H1 (cell line): ENCODE measurements around the gene SLC26A4. TPM values are rescaled to one million over a fixed set of nuclear protein-coding genes. Genes with fewer than 3 reads are reported as not detected.

ENCODE experiments used
- CTCF ChIA-PET: fragments of 300-600 bp; sonication (Branson Sonifier 250); formaldehyde crosslinking; loops from one replicate; lab custom pipeline; 2021; ENCODE audit not compliant: partially characterized antibody; lab: Charles Lee
- POLR2A ChIA-PET: fragments of 300-600 bp; sonication (Branson Sonifier 250); formaldehyde crosslinking; loops from one replicate; lab custom pipeline; 2021; ENCODE audit warnings: inconsistent platforms; ENCODE audit not compliant: partially characterized antibody; lab: Charles Lee
- DNase-seq, 2 experiments: peaks; one replicate each; pipeline versions ENCODE4 v3.0.0 to v3.0.0-alpha.2; 2010 to 2022; ENCODE audit warnings: low spot score in 2 of 2, low read depth in 1 of 2, mixed read lengths in 1 of 2
- FAIRE-seq: peaks from 2 replicates; lab custom pipeline; 2011; peaks lifted over from hg19 to GRCh38; lab: Jason Lieb, UNC
- H2AFZ ChIP-seq: 2 replicates; pipeline ENCODE4 v1.8.1; 2012; ENCODE audit warnings: low read length, inconsistent platforms
- H2AK5ac ChIP-seq: 2 replicates; pipeline ENCODE4 v1.6.1; 2013; ENCODE audit warnings: low read depth, low read length
- H2BK120ac ChIP-seq: replicated peaks from 2 replicates; pipeline ENCODE3; 2013; ENCODE audit warnings: low read depth, low read length, inconsistent platforms
- H2BK12ac ChIP-seq: 2 replicates; pipeline ENCODE4 v1.6.1; 2013; ENCODE audit warnings: low read depth, low read length
- H2BK15ac ChIP-seq: 2 replicates; pipeline ENCODE4 v1.6.1; 2013; ENCODE audit warnings: low read length
- H2BK20ac ChIP-seq: 2 replicates; pipeline ENCODE4 v1.6.1; 2013; ENCODE audit warnings: low read length
- H2BK5ac ChIP-seq: 2 replicates; pipeline ENCODE4 v1.6.1; 2013; ENCODE audit warnings: low read depth, low read length
- H3K14ac ChIP-seq: 2 replicates; pipeline ENCODE4 v1.6.1; 2013; ENCODE audit warnings: inconsistent platforms; ENCODE audit not compliant: insufficient read length
- H3K18ac ChIP-seq: 2 replicates; pipeline ENCODE4 v1.6.1; 2013; ENCODE audit warnings: low read length; ENCODE audit errors: extremely low read depth
- H3K23ac ChIP-seq: 2 replicates; pipeline ENCODE4 v1.6.1; 2013; ENCODE audit warnings: inconsistent platforms; ENCODE audit not compliant: insufficient read length
- H3K23me2 ChIP-seq: 2 replicates; pipeline ENCODE4 v1.6.1; 2013; ENCODE audit warnings: low read depth, low read length
- H3K27ac ChIP-seq: 2 replicates; pipeline ENCODE4 v1.6.1; 2011; ENCODE audit warnings: low read depth, low read length, inconsistent platforms
- H3K27me3 ChIP-seq, 4 experiments: replicated peaks in 1 of 4; 1 replicate in 1 of 4; 2 replicates in 3 of 4; pipeline versions ENCODE4 v1.6.1 to v1.8.1; 2011 to 2013; ENCODE audit warnings: low read length in 3 of 4, mild to moderate bottlenecking in 3 of 4, inconsistent platforms in 2 of 4, mixed read lengths in 2 of 4, moderate library complexity in 1 of 4; ENCODE audit not compliant: control insufficient read depth in 3 of 4, insufficient read depth in 3 of 4; ENCODE audit errors: extremely low read depth in 1 of 4
- H3K36me3 ChIP-seq, 4 experiments: 2 replicates each; pipeline versions ENCODE4 v1.6.1 to v1.8.1; 2011 to 2013; ENCODE audit warnings: mild to moderate bottlenecking in 4 of 4, low read length in 3 of 4, moderate library complexity in 2 of 4, control low read depth in 1 of 4, inconsistent platforms in 1 of 4; ENCODE audit not compliant: insufficient read depth in 4 of 4, control insufficient read depth in 2 of 4
- H3K4ac ChIP-seq: replicated peaks from 2 replicates; pipeline ENCODE3; 2013; ENCODE audit warnings: low read length, low read depth, mixed read lengths, inconsistent platforms; ENCODE audit not compliant: insufficient read length
- H3K4me1 ChIP-seq, 4 experiments: replicated peaks in 1 of 4; 1 replicate in 1 of 4; 2 replicates in 3 of 4; pipeline versions ENCODE4 v1.6.1 to v1.8.1; 2011 to 2013; ENCODE audit warnings: low read length in 3 of 4, inconsistent platforms in 2 of 4, mixed read lengths in 1 of 4; ENCODE audit not compliant: insufficient read depth in 4 of 4, control insufficient read depth in 3 of 4
- H3K4me2 ChIP-seq, 2 experiments: 2 replicates each; pipeline versions ENCODE4 v1.6.1 to v1.8.1; 2011 to 2013; ENCODE audit warnings: low read depth in 2 of 2, low read length in 2 of 2, control low read depth in 1 of 2, inconsistent platforms in 1 of 2, mild to moderate bottlenecking in 1 of 2; ENCODE audit not compliant: insufficient read depth in 1 of 2
- H3K4me3 ChIP-seq, 4 experiments: fragments of 200-600, 300-600 bp in 1 of 4; sonication (generic), shearing (Covaris generic), sonication (Bioruptor Twin) in 1 of 4; 2 replicates each; pipeline versions ENCODE4 v1.5.1 to v1.8.1; 2011 to 2016; ENCODE audit warnings: low read length in 4 of 4, low read depth in 3 of 4, control low read depth in 2 of 4, inconsistent platforms in 2 of 4, mild to moderate bottlenecking in 2 of 4, mixed read lengths in 1 of 4, moderate library complexity in 1 of 4; ENCODE audit not compliant: insufficient read depth in 2 of 4; ENCODE audit errors: extremely low read depth in 1 of 4
- H3K56ac ChIP-seq: replicated peaks from 2 replicates; pipeline ENCODE3; 2013; ENCODE audit warnings: low read depth, mild to moderate bottlenecking, mixed read lengths, low read length, inconsistent platforms; ENCODE audit not compliant: insufficient read length
- H3K79me1 ChIP-seq: 2 replicates; pipeline ENCODE4 v1.6.1; 2013; ENCODE audit warnings: low read depth, low read length, control low read depth
- H3K79me2 ChIP-seq, 2 experiments: 2 replicates each; pipeline versions ENCODE4 v1.6.1 to v1.8.1; 2012 to 2013; ENCODE audit warnings: low read length in 2 of 2, mild to moderate bottlenecking in 2 of 2, inconsistent platforms in 1 of 2; ENCODE audit not compliant: insufficient read depth in 2 of 2, control insufficient read depth in 1 of 2
- H3K9ac ChIP-seq, 4 experiments: replicated peaks in 1 of 4; 1 replicate in 1 of 4; 2 replicates in 3 of 4; pipeline versions ENCODE4 v1.6.1 to v1.8.1; 2011 to 2013; ENCODE audit warnings: low read depth in 3 of 4, low read length in 3 of 4, control low read depth in 2 of 4, mild to moderate bottlenecking in 2 of 4, moderate library complexity in 2 of 4, inconsistent platforms in 1 of 4; ENCODE audit errors: extremely low read depth in 1 of 4
- H3K9me3 ChIP-seq, 2 experiments: 2 replicates each; pipeline versions ENCODE4 v1.6.1 to v1.8.1; 2012 to 2013; ENCODE audit warnings: mild to moderate bottlenecking in 2 of 2, moderate library complexity in 2 of 2, control low read depth in 1 of 2, inconsistent platforms in 1 of 2, low read depth in 1 of 2, low read length in 1 of 2, mixed read lengths in 1 of 2; ENCODE audit not compliant: insufficient read depth in 2 of 2
- H4K20me1 ChIP-seq, 2 experiments: replicated peaks in 1 of 2; 2 replicates each; pipeline versions ENCODE3 to v1.8.1; 2011 to 2013; ENCODE audit warnings: inconsistent platforms in 2 of 2, low read length in 2 of 2, mild to moderate bottlenecking in 1 of 2; ENCODE audit not compliant: insufficient read depth in 2 of 2, control insufficient read depth in 1 of 2
- H4K5ac ChIP-seq: 2 replicates; pipeline ENCODE4 v1.6.1; 2013; ENCODE audit warnings: low read length, low read depth, mixed read lengths, inconsistent platforms; ENCODE audit not compliant: insufficient read length
- H4K8ac ChIP-seq: 2 replicates; pipeline ENCODE4 v1.8.0; 2013; ENCODE audit warnings: mild to moderate bottlenecking, moderate library complexity, low read length, inconsistent platforms; ENCODE audit not compliant: insufficient read depth; ENCODE audit errors: extremely low read depth
- H4K91ac ChIP-seq: replicated peaks from 2 replicates; pipeline ENCODE3; 2013; ENCODE audit warnings: low read length, mixed read lengths, inconsistent platforms; ENCODE audit not compliant: insufficient read length
- BRCA1 ChIP-seq: IDR thresholded peaks from 2 replicates; pipeline ENCODE4 v1.6.1; 2012; ENCODE audit warnings: low read depth, low read length, improper control_type of control experiment
- CEBPB ChIP-seq: IDR thresholded peaks from 2 replicates; pipeline ENCODE4 v1.6.1; 2012; ENCODE audit warnings: low read depth, low read length
- CHD2 ChIP-seq: IDR thresholded peaks from 2 replicates; pipeline ENCODE4 v1.6.1; 2012; ENCODE audit warnings: low read length, improper control_type of control experiment
- CTBP2 ChIP-seq: IDR thresholded peaks from 2 replicates; pipeline ENCODE4 v1.7.0; 2011; ENCODE audit warnings: borderline replicate concordance, mild to moderate bottlenecking, moderate library complexity, mixed read lengths, low read length; ENCODE audit not compliant: insufficient read depth, insufficient read length
- EGR1 ChIP-seq: IDR thresholded peaks from 2 replicates; pipeline ENCODE4 v1.6.1; 2011; ENCODE audit warnings: low read depth, low read length, borderline replicate concordance
- JUN ChIP-seq: IDR thresholded peaks from 2 replicates; pipeline ENCODE4 v1.6.1; 2011; ENCODE audit warnings: low read depth, mild to moderate bottlenecking, improper control_type of control experiment, low read length
- KDM4A ChIP-seq: IDR thresholded peaks from one replicate; pipeline ENCODE4 v1.7.1; 2012; ENCODE audit warnings: low read depth, mild to moderate bottlenecking, moderate library complexity, low read length, inconsistent platforms; ENCODE audit not compliant: severe bottlenecking
- PHF8 ChIP-seq: fragments of 200-600 bp; sonication (generic); conservative IDR thresholded peaks from 2 replicates; pipeline ENCODE4 v1.7.1; 2012; ENCODE audit warnings: low read depth, mild to moderate bottlenecking, inconsistent platforms, low read length, moderate library complexity
- POLR2AphosphoS5 ChIP-seq: IDR thresholded peaks from 2 replicates; pipeline ENCODE4 v1.6.1; 2011; ENCODE audit warnings: low read depth, low read length
- SP4 ChIP-seq: IDR thresholded peaks from 2 replicates; pipeline ENCODE4 v1.6.1; 2012; ENCODE audit warnings: low read length, inconsistent platforms
- SUZ12 ChIP-seq: fragments of 200-600 bp; sonication (generic); IDR thresholded peaks from 2 replicates; pipeline ENCODE4 v1.6.1; 2012; ENCODE audit warnings: mild to moderate bottlenecking, inconsistent platforms, low read length, moderate library complexity, mixed read lengths
- TAF7 ChIP-seq: optimal IDR thresholded peaks from 2 replicates; pipeline ENCODE3; 2011; ENCODE audit warnings: low read depth, mild to moderate bottlenecking, inconsistent platforms, low read length, moderate library complexity, borderline replicate concordance
- WGBS, 2 experiments: shearing (Covaris generic) in 1 of 2; methylation state at CpG; one replicate each; pipeline versions ENCODE4 v1.1.6 to v1.1.7; 2013 to 2015; ENCODE audit warnings: low lambda C conversion rate in 2 of 2, mixed read lengths in 2 of 2, inconsistent platforms in 1 of 2, low coverage in 1 of 2, missing lambda C conversion rate in 1 of 2; ENCODE audit not compliant: insufficient replicate concordance in 2 of 2, insufficient coverage in 1 of 2, insufficient read length in 1 of 2; ENCODE audit errors: extremely low coverage in 1 of 2, missing lambda C conversion rate in 1 of 2; 5-methylcytosine and 5-hydroxymethylcytosine counted together
- polyA plus RNA-seq, 7 experiments: library from polyadenylated mRNA; depleted of rRNA in 3 of 7; stranded (reverse) in 5 of 7; unstranded in 2 of 7; fragments of >200 nt in 5 of 7; fragments of 200-250 nt in 2 of 7; gene quantifications; 1 replicate in 5 of 7; 2 replicates in 1 of 7; 4 replicates in 1 of 7; pipeline versions ENCODE4 v1.2.1 to v1.2.3, GENCODE V29; 2011 to 2013; ENCODE audit warnings: missing spikeins in 2 of 7, mixed read lengths in 2 of 7
- total RNA-seq: library from RNA; stranded (reverse); fragmentation: NEBNext Ultra II Directional; extraction: Animal tissue kit (Norgen Biotek cat#: 25700); gene quantifications from 2 replicates; pipeline ENCODE4 v1.2.1, GENCODE V29; 2021
- TF ChIP-seq, protein P1 (sequence below): IDR thresholded peaks from 2 replicates; pipeline ENCODE4 v1.6.1; 2012; ENCODE audit warnings: inconsistent platforms

SLC26A4 gene
- total and polyA plus RNA-seq, 2 of the 8 experiments (the other 6 are each of a cell fraction or from before 2014, with no cell fraction given), result 0.11 to 0.35 TPM

DNA sequence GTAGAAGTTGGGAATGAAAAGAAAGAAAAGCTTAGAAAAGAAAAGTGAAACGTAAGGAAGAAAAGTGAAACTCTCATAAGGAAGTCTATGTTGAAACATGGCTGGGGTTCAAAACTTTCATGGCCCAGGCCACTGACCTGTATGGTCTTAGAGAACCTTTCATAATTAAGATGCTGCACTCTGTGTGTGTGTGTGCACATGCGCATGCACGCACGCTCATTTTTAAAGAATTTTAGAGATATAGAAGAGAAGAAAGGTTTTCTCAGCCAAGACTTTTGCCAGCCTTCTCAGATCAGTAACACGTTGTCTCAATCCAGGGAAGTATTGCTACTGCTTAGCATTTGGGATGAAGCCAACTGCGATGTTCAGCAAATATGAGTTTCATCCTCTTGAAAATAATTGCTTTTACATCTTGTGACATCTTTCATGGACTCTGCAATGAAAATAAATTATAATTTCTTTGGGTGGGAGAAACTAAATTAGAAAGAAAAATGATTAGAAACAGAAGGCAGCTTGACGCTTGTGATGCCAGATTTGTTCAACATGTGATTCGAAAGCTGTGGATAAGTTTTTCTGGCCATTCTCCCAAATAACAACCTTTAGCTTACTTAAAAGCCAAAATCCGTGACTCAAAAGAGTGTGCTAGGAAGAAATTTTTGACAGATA, 16.2 kb upstream of the SLC26A4 start:
- POLR2A ChIA-PET, result interaction anchor here (1.2 kb wide), 1 partner anchor 80 kb away, joined by 3 read pairs; no protein-coding TSS in a partner anchor

More for the DNA sequence above, 16.2 kb upstream of the SLC26A4 start:
- H2AFZ ChIP-seq, result no peak overlapping the region
- H3K4ac ChIP-seq, result no peak overlapping the region
- no peak overlapping the region for H3K4me3 ChIP-seq
- no peak overlapping the region for H2BK120ac ChIP-seq
- H3K79me2 ChIP-seq, result no peaks in the 10 kb centered on the region
- no peaks in the 10 kb centered on the region; the same call in 1 of the 2 replicates for H3K23me2 ChIP-seq
- H4K20me1 ChIP-seq, result no peaks in the 10 kb centered on the region
- 89 to 100% methylated on average over 1 to 9 of the region's 9 CpGs for WGBS, 2 experiments
- H3K79me1 ChIP-seq, result no peaks in the 10 kb centered on the region
- no peak overlapping the region for H3K9ac ChIP-seq
- H4K5ac ChIP-seq, result no peak overlapping the region
- H2BK5ac ChIP-seq, result no peak overlapping the region
- H3K9me3 ChIP-seq, result no peaks in the 10 kb centered on the region
- CTCF ChIA-PET, result interaction anchor here (1.3 to 3.0 kb wide), 3 partner anchors 12 to 182 kb away, joined by 4 to 11 read pairs (median 4); no protein-coding TSS in a partner anchor
- H3K4me1 ChIP-seq, result no peaks in the 10 kb centered on the region
- no peak overlapping the region for H3K4me2 ChIP-seq
- TF ChIP-seq EGR1 (no peak), CTBP2 (no peak), KDM4A (no peak), BRCA1 (no peak), POLR2AphosphoS5 (no peak), CHD2 (no peak), TAF7 (no peak), SUZ12 (no peak), JUN (no peak), CEBPB (no peak), PHF8 (no peak), SP4 (no peak)
- TF ChIP-seq, protein P1, sequence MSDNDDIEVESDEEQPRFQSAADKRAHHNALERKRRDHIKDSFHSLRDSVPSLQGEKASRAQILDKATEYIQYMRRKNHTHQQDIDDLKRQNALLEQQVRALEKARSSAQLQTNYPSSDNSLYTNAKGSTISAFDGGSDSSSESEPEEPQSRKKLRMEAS, result no peak
- no peak overlapping the region for H3K14ac ChIP-seq
- DNase-seq (no peak), FAIRE-seq (no peak)
- H4K91ac ChIP-seq, result no peak overlapping the region
- no peak overlapping the region for H3K27ac ChIP-seq
- H3K56ac ChIP-seq, result no peak overlapping the region
- H2AK5ac ChIP-seq, result no peak overlapping the region
- no peak overlapping the region for H3K23ac ChIP-seq
- no peak overlapping the region for H2BK20ac ChIP-seq
- no peaks in the 10 kb centered on the region for H3K27me3 ChIP-seq
- no peak overlapping the region for H2BK12ac ChIP-seq
- H2BK15ac ChIP-seq, result no peak overlapping the region
- no peak overlapping the region for H4K8ac ChIP-seq
- no peaks in the 10 kb centered on the region for H3K36me3 ChIP-seq
- H3K18ac ChIP-seq, result no peak overlapping the region
